ENCODE data around the gene PEF1.

DNA sequence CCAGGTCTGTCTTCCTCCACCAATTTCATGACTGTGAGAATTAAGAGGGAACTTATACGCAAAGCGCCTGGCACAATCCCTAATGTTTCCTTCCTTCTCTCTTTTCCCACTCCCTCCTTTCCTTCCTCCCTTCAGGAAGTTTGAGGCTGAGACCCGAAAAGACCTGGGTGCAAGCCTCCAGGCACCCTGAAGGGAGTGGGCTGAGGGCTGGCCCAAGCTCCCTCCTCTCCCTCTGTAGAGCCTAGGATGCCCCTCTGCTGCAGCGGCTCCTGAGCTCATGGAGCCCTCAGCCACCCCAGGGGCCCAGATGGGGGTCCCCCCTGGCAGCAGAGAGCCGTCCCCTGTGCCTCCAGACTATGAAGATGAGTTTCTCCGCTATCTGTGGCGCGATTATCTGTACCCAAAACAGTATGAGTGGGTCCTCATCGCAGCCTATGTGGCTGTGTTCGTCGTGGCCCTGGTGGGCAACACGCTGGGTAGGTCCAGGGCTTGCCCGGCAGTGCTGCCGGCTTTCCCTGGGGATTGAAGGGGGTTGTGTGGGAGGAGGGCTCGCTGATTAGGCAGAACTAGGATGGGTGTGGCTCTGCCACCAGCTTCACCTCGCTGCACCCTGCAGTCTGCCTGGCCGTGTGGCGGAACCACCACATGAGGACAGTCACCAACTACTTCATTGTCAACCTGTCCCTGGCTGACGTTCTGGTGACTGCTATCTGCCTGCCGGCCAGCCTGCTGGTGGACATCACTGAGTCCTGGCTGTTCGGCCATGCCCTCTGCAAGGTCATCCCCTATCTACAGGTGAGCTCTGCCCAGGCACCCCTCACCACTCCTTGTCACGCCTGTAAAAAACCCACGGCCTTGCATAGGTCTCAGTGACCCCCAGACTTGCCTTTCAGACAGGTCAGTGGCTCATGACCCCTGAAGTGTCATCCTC lies 25.5 kb downstream of the PEF1 start:
- TF ChIP-seq, protein P1, sequence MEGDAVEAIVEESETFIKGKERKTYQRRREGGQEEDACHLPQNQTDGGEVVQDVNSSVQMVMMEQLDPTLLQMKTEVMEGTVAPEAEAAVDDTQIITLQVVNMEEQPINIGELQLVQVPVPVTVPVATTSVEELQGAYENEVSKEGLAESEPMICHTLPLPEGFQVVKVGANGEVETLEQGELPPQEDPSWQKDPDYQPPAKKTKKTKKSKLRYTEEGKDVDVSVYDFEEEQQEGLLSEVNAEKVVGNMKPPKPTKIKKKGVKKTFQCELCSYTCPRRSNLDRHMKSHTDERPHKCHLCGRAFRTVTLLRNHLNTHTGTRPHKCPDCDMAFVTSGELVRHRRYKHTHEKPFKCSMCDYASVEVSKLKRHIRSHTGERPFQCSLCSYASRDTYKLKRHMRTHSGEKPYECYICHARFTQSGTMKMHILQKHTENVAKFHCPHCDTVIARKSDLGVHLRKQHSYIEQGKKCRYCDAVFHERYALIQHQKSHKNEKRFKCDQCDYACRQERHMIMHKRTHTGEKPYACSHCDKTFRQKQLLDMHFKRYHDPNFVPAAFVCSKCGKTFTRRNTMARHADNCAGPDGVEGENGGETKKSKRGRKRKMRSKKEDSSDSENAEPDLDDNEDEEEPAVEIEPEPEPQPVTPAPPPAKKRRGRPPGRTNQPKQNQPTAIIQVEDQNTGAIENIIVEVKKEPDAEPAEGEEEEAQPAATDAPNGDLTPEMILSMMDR (IDR thresholded peaks at IDR 0.05; ENCODE audit: insufficient read depth, low read depth, low read length) = no peak
- TF ChIP-seq EZH2 (IDR thresholded peaks at IDR 0.05; ENCODE audit: insufficient read depth, low read length) = no peak
